BE2C (cell line): Measurements from ENCODE around the gene EIF3I.

ENCODE experiments used
- DNase-seq: peaks from one replicate; pipeline ENCODE4 v3.0.0-alpha.2; 2020
- H3K27me3 ChIP-seq: fragments of 250-450 bp; sonication (Bioruptor Pico); 2 replicates; pipeline ENCODE4 v1.5.1; 2020; ENCODE audit warnings: mild to moderate bottlenecking
- H3K36me3 ChIP-seq: fragments of 250-450 bp; sonication (Bioruptor Pico); 2 replicates; pipeline ENCODE4 v1.5.1; 2020; ENCODE audit warnings: mild to moderate bottlenecking
- H3K4me1 ChIP-seq: fragments of 250-450 bp; sonication (Bioruptor Pico); 2 replicates; pipeline ENCODE4 v1.5.1; 2020
- H3K4me3 ChIP-seq: 2 replicates; pipeline ENCODE4 v1.5.1; 2011; ENCODE audit warnings: low read depth, low read length
- H3K9me3 ChIP-seq: fragments of 250-450 bp; sonication (Bioruptor Pico); 2 replicates; pipeline ENCODE4 v1.5.1; 2020
- CTCF ChIP-seq: IDR thresholded peaks from 2 replicates; pipeline ENCODE4 v1.5.1; 2012; ENCODE audit warnings: mild to moderate bottlenecking, low read depth, low read length

EIF3I gene

GRCh38 chr1:32241001-32241763 lies 19.0 kb downstream of the EIF3I start:
- Histone ChIP-seq H3K27me3 (no peaks in the 10 kb centered on the region), H3K4me3 (peak overlapping the region; percentile 64), H3K4me1 (no peaks in the 10 kb centered on the region), H3K9me3 (no peaks in the 10 kb centered on the region), H3K36me3 (no peaks in the 10 kb centered on the region)
- peak; percentile 46 for DNase-seq
- no peak for TF ChIP-seq CTCF

GRCh38 chr1:32242341-32242851 lies 20.2 kb downstream of the EIF3I start:
- Histone ChIP-seq H3K4me3 (no peak overlapping the region), H3K36me3 (no peaks in the 10 kb centered on the region), H3K4me1 (no peaks in the 10 kb centered on the region), H3K9me3 (no peaks in the 10 kb centered on the region), H3K27me3 (no peaks in the 10 kb centered on the region)
- TF ChIP-seq CTCF, result no peak
- no peak for DNase-seq

GRCh38 chr1:32246888-32247273 lies 24.7 kb downstream of the EIF3I start, which contains the start of gene FAM167B:
FAM167B (plus strand) TSS chr1:32247222; CDS start chr1:32247422, 200 bp downstream.
- Histone ChIP-seq H3K36me3 (no peaks in the 10 kb centered on the region), H3K4me1 (no peaks in the 10 kb centered on the region), H3K4me3 (no peak within 1 kb of the TSS), H3K27me3 (no peaks in the 10 kb centered on the region), H3K9me3 (no peaks in the 10 kb centered on the region)
- no peak for DNase-seq
- no peak for TF ChIP-seq CTCF

- Histone ChIP-seq H3K27me3 (no peaks in the 10 kb centered on the region), H3K4me1 (no peaks in the 10 kb centered on the region), H3K9me3 (no peaks in the 10 kb centered on the region), H3K36me3 (no peaks in the 10 kb centered on the region), H3K4me3 (no peak overlapping the region)
- no peak for DNase-seq
- TF ChIP-seq CTCF, result no peak
These were observed 25.2 kb downstream of the EIF3I start for GRCh38 chr1:32247452-32247851.

GRCh38 chr1:32247983-32248889 lies 26.0 kb downstream of the EIF3I start:
- peak; percentile 71 for DNase-seq
- Histone ChIP-seq H3K27me3 (no peaks in the 10 kb centered on the region), H3K9me3 (no peaks in the 10 kb centered on the region), H3K36me3 (no peaks in the 10 kb centered on the region), H3K4me3 (no peak overlapping the region), H3K4me1 (no peaks in the 10 kb centered on the region)
- TF ChIP-seq CTCF, result peak; percentile 52
